ENCODE measurements around the gene CORO7.

The CORO7 gene

GRCh38 chr16:4452674-4453073 lies 36.3 kb upstream of the CORO7 start:
- Histone ChIP-seq H3K27me3 (ENCODE audit: insufficient read depth, poor library complexity, severe bottlenecking) (no peaks in the 10 kb centered on the region), H3K27ac (replicated peaks) (no peak overlapping the region), H3K4me3 (replicated peaks; ENCODE audit: insufficient read depth, low read length) (no peak overlapping the region)
- DNase-seq (ENCODE audit: low read depth in 1 of 2, low spot score in 1 of 2), result no peak
- TF ChIP-seq REST (IDR thresholded peaks at IDR 0.05; ENCODE audit: insufficient replicate concordance, low read depth), result no peak
- no peak for TF ChIP-seq POLR2AphosphoS5 (IDR thresholded peaks at IDR 0.05; ENCODE audit: low read depth)
- no peak for TF ChIP-seq SPI1 (IDR thresholded peaks at IDR 0.05; ENCODE audit: borderline replicate concordance, low read depth)
- TF ChIP-seq, protein P1, sequence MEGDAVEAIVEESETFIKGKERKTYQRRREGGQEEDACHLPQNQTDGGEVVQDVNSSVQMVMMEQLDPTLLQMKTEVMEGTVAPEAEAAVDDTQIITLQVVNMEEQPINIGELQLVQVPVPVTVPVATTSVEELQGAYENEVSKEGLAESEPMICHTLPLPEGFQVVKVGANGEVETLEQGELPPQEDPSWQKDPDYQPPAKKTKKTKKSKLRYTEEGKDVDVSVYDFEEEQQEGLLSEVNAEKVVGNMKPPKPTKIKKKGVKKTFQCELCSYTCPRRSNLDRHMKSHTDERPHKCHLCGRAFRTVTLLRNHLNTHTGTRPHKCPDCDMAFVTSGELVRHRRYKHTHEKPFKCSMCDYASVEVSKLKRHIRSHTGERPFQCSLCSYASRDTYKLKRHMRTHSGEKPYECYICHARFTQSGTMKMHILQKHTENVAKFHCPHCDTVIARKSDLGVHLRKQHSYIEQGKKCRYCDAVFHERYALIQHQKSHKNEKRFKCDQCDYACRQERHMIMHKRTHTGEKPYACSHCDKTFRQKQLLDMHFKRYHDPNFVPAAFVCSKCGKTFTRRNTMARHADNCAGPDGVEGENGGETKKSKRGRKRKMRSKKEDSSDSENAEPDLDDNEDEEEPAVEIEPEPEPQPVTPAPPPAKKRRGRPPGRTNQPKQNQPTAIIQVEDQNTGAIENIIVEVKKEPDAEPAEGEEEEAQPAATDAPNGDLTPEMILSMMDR (IDR thresholded peaks at IDR 0.05; ENCODE audit: insufficient read depth, low read length), result no peak
- TF ChIP-seq GABPA (IDR thresholded peaks at IDR 0.05; ENCODE audit: low read depth), result no peak

- DNase-seq (ENCODE audit: low read depth in 1 of 2, low spot score in 1 of 2), result no peak
- no peak overlapping the region for H3K4me3 ChIP-seq (replicated peaks; ENCODE audit: insufficient read depth, low read length)
- no peak overlapping the region for H3K27ac ChIP-seq (replicated peaks)
- no peaks in the 10 kb centered on the region for H3K27me3 ChIP-seq (ENCODE audit: insufficient read depth, poor library complexity, severe bottlenecking)
- TF ChIP-seq REST (IDR thresholded peaks at IDR 0.05; ENCODE audit: insufficient replicate concordance, low read depth) (no peak), POLR2AphosphoS5 (IDR thresholded peaks at IDR 0.05; ENCODE audit: low read depth) (no peak), GABPA (IDR thresholded peaks at IDR 0.05; ENCODE audit: low read depth) (no peak), SPI1 (IDR thresholded peaks at IDR 0.05; ENCODE audit: borderline replicate concordance, low read depth) (no peak)
- TF ChIP-seq, protein P1 (IDR thresholded peaks at IDR 0.05; ENCODE audit: insufficient read depth, low read length), result no peak
These were observed 34.6 kb upstream of the CORO7 start for GRCh38 chr16:4450931-4451519.

- TF ChIP-seq, protein P1 (IDR thresholded peaks at IDR 0.05; ENCODE audit: insufficient read depth, low read length), result no peak
- TF ChIP-seq REST (IDR thresholded peaks at IDR 0.05; ENCODE audit: insufficient replicate concordance, low read depth) (no peak), GABPA (IDR thresholded peaks at IDR 0.05; ENCODE audit: low read depth) (no peak), POLR2AphosphoS5 (IDR thresholded peaks at IDR 0.05; ENCODE audit: low read depth) (no peak), SPI1 (IDR thresholded peaks at IDR 0.05; ENCODE audit: borderline replicate concordance, low read depth) (no peak)
- no peak for DNase-seq (ENCODE audit: low read depth in 1 of 2, low spot score in 1 of 2)
- Histone ChIP-seq H3K4me3 (replicated peaks; ENCODE audit: insufficient read depth, low read length) (no peak overlapping the region), H3K27me3 (ENCODE audit: insufficient read depth, poor library complexity, severe bottlenecking) (no peaks in the 10 kb centered on the region), H3K27ac (replicated peaks) (no peak overlapping the region)
These were observed 34.0 kb upstream of the CORO7 start for GRCh38 chr16:4450430-4450829.

Data from HL-60 (cell line).